Choroid plexus epithelial cell (primary cell): ENCODE data around the gene SCO2.

Experiments used
- DNase-seq: peaks from one replicate; pipeline ENCODE4 v3.0.0-alpha.2; 2010; ENCODE audit warnings: low read depth
- H3K4me3 ChIP-seq: 2 replicates; pipeline ENCODE4 v1.5.1; 2011; ENCODE audit warnings: low read depth, mild to moderate bottlenecking, control low read depth, low read length, moderate library complexity
- CTCF ChIP-seq: conservative IDR thresholded peaks from 2 replicates; pipeline ENCODE4 v1.5.1; 2011; ENCODE audit warnings: low read depth, mild to moderate bottlenecking, control low read depth, inconsistent platforms, low read length, moderate library complexity

Gene SCO2

GRCh38 chr22:50507421-50507990 lies 17.9 kb downstream of the SCO2 start, which contains the start of gene LMF2:
Gene LMF2 (minus strand): TSS chr22:50507702. CDS start chr22:50507675, 27 bp downstream.
- DNase-seq: no peak
- no peak for TF ChIP-seq CTCF
- H3K4me3 ChIP-seq: peak within 1 kb of the TSS; percentile 95

GRCh38 chr22:50506611-50507420 lies 18.6 kb downstream of the SCO2 start:
- no peak for TF ChIP-seq CTCF
- peak overlapping the region; percentile 95 for H3K4me3 ChIP-seq
- no peak for DNase-seq

GRCh38 chr22:50505776-50506610 lies 19.4 kb downstream of the SCO2 start:
- H3K4me3 ChIP-seq: peak overlapping the region; percentile 95
- no peak for TF ChIP-seq CTCF
- DNase-seq: no peak

- no peak overlapping the region for H3K4me3 ChIP-seq
- DNase-seq: no peak
- TF ChIP-seq CTCF: no peak
Observed at GRCh38 chr22:50505276-50505775, 20.1 kb downstream of the SCO2 start.

- DNase-seq: no peak
- H3K4me3 ChIP-seq: no peak overlapping the region
- no peak for TF ChIP-seq CTCF
Observed at GRCh38 chr22:50504369-50505211, 20.8 kb downstream of the SCO2 start.

- no peak overlapping the region for H3K4me3 ChIP-seq
- DNase-seq: no peak
- TF ChIP-seq CTCF: no peak
Observed at GRCh38 chr22:50503475-50504145, 21.8 kb downstream of the SCO2 start.
